ENCODE data around the gene KIF1C.

- TF ChIP-seq CTCF (conservative IDR thresholded peaks at IDR 0.05; ENCODE audit: low read depth, low read length), result no peak
- no peak for TF ChIP-seq EZH2 (IDR thresholded peaks at IDR 0.05; ENCODE audit: borderline replicate concordance, low read depth, low read length, poor library complexity, severe bottlenecking)
Observed at GRCh38 chr17:5022171-5022711, 24.5 kb downstream of the KIF1C start.
